Skeletal muscle tissue (tissue), 4 donors: Measurements from ENCODE around the gene RAB8B. TPM values are rescaled to one million over a fixed set of nuclear protein-coding genes. Genes with fewer than 3 reads are reported as not detected.

Source experiments
- H3K27ac ChIP-seq: one replicate; pipeline ENCODE4 v1.7.0; 2013; ENCODE audit warnings: mild to moderate bottlenecking, low read depth, low read length, inconsistent platforms
- H3K27me3 ChIP-seq, 3 donors: one replicate each; pipeline ENCODE4 v1.7.0; 2013; ENCODE audit warnings: low read length in 3 of 3; ENCODE audit not compliant: control insufficient read depth in 3 of 3, insufficient read depth in 3 of 3
- H3K36me3 ChIP-seq, 3 donors: one replicate each; pipeline ENCODE4 v1.7.0; 2013; ENCODE audit warnings: low read length in 3 of 3; ENCODE audit not compliant: control insufficient read depth in 3 of 3, insufficient read depth in 3 of 3
- H3K4me1 ChIP-seq, 3 donors: one replicate each; pipeline ENCODE4 v1.7.0; 2013; ENCODE audit warnings: low read length in 3 of 3, mild to moderate bottlenecking in 3 of 3; ENCODE audit not compliant: control insufficient read depth in 3 of 3, insufficient read depth in 3 of 3
- H3K4me3 ChIP-seq, 3 donors: one replicate each; pipeline ENCODE4 v1.7.0; 2013; ENCODE audit warnings: low read length in 3 of 3
- H3K9ac ChIP-seq, 3 donors: one replicate each; pipeline ENCODE4 v1.7.0; 2013; ENCODE audit warnings: low read length in 3 of 3, mild to moderate bottlenecking in 3 of 3, moderate library complexity in 2 of 3, low read depth in 1 of 3
- H3K9me3 ChIP-seq, 3 donors: one replicate each; pipeline ENCODE4 v1.7.0; 2013; ENCODE audit warnings: low read length in 3 of 3; ENCODE audit not compliant: control insufficient read depth in 3 of 3
- total RNA-seq: library from RNA; depleted of rRNA; stranded (reverse); fragments of >200 nt; gene quantifications from one replicate; pipeline ENCODE4 v1.2.3, GENCODE V29; 2014
- donor health status: Osteomylitis.

The RAB8B gene
- total RNA-seq, 1 donor from 2014 or later: 26.6 TPM

GRCh38 chr15:63180746-63181145, 8.7 kb upstream of the RAB8B start:
- peaks cover 0 to 2% (median 0%) of the 10 kb centered on the region in 3 donors for H3K27me3 ChIP-seq
- H3K9ac ChIP-seq: no peak overlapping the region
- H3K9me3 ChIP-seq: no peaks in the 10 kb centered on the region
- H3K36me3 ChIP-seq: no peaks in the 10 kb centered on the region
- H3K4me3 ChIP-seq: no peak overlapping the region
- H3K4me1 ChIP-seq: no peaks in the 10 kb centered on the region
- no peak overlapping the region for H3K27ac ChIP-seq

DNA sequence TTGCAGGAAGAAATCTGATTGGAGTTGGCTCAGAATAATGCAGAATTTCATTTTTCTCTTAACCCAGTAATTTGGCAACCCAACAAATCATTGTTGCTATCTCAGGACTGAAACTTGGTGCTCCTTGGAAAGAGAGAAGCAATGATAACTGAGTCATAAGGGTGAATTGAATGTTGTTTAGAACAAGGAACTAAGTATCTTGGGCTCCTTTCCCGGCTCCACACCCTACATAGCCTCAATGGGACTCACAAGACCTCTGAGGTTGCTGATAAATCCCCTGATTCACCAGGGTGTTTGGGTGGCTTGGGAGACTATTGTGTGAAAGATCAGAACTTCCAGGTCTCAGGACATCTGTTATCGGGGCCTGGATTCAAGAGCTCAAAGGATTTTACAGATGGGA, 7.8 kb upstream of the RAB8B start:
- Histone ChIP-seq H3K9ac (no peak overlapping the region), H3K9me3 (no peaks in the 10 kb centered on the region), H3K27me3 (peaks cover 0 to 2% (median 0%) of the 10 kb centered on the region in 3 donors), H3K27ac (no peak overlapping the region), H3K4me3 (no peak overlapping the region), H3K4me1 (no peaks in the 10 kb centered on the region), H3K36me3 (no peaks in the 10 kb centered on the region)

GRCh38 chr15:63185206-63185605, 4.2 kb upstream of the RAB8B start:
- Histone ChIP-seq H3K27me3 (no peaks in the 10 kb centered on the region), H3K36me3 (no peaks in the 10 kb centered on the region), H3K27ac (no peak overlapping the region), H3K9ac (no peak overlapping the region), H3K4me3 (no peak overlapping the region), H3K4me1 (peaks cover 5 to 10% (median 7%) of the 10 kb centered on the region in 3 donors), H3K9me3 (no peaks in the 10 kb centered on the region)

DNA sequence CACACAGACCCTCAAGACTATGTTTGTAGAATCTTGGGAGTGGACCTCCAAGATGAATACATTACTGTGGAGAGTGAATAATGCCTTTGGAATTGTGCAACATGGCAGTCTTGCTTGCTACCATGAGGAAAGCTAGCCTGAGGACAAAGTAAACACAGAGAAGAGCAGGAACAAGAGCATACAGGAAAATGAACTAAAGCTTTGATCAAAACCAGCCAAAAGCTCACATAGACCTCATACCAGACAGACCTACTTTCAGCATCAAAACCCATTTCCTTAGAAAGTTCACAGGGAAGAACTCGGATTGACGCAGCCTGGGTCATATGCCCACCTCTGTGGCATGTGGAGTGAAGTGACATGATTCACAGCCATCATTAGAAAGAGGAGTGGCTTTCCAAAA, 3.3 kb upstream of the RAB8B start:
- no peak overlapping the region for H3K27ac ChIP-seq

GRCh38 chr15:63187589-63188226, 1.7 kb upstream of the RAB8B start:
- Histone ChIP-seq H3K9me3 (no peaks in the 10 kb centered on the region), H3K36me3 (no peaks in the 10 kb centered on the region), H3K27me3 (no peaks in the 10 kb centered on the region), H3K27ac (no peak overlapping the region), H3K4me1 (peaks cover 11 to 20% (median 11%) of the 10 kb centered on the region in 3 donors), H3K4me3 (no peak overlapping the region), H3K9ac (no peak overlapping the region)

More for the DNA sequence above, 3.3 kb upstream of the RAB8B start:
- no peaks in the 10 kb centered on the region for H3K36me3 ChIP-seq
- H3K4me3 ChIP-seq: no peak overlapping the region
- H3K4me1 ChIP-seq: peaks cover 11 to 17% (median 11%) of the 10 kb centered on the region in 3 donors
- no peaks in the 10 kb centered on the region for H3K27me3 ChIP-seq
- no peak overlapping the region for H3K9ac ChIP-seq
- no peaks in the 10 kb centered on the region for H3K9me3 ChIP-seq

GRCh38 chr15:63188247-63188925, 1.0 kb upstream of the RAB8B start:
- H3K9ac ChIP-seq: peak overlapping the region; percentile 69 to 75 (median 70)
- no peaks in the 10 kb centered on the region for H3K27me3 ChIP-seq
- peaks cover 11 to 20% (median 11%) of the 10 kb centered on the region in 3 donors for H3K4me1 ChIP-seq
- H3K9me3 ChIP-seq: no peaks in the 10 kb centered on the region
- H3K4me3 ChIP-seq: peak overlapping the region; percentile 82 to 88 (median 83)
- H3K27ac ChIP-seq: peak overlapping the region; percentile 20
- H3K36me3 ChIP-seq: no peaks in the 10 kb centered on the region

DNA sequence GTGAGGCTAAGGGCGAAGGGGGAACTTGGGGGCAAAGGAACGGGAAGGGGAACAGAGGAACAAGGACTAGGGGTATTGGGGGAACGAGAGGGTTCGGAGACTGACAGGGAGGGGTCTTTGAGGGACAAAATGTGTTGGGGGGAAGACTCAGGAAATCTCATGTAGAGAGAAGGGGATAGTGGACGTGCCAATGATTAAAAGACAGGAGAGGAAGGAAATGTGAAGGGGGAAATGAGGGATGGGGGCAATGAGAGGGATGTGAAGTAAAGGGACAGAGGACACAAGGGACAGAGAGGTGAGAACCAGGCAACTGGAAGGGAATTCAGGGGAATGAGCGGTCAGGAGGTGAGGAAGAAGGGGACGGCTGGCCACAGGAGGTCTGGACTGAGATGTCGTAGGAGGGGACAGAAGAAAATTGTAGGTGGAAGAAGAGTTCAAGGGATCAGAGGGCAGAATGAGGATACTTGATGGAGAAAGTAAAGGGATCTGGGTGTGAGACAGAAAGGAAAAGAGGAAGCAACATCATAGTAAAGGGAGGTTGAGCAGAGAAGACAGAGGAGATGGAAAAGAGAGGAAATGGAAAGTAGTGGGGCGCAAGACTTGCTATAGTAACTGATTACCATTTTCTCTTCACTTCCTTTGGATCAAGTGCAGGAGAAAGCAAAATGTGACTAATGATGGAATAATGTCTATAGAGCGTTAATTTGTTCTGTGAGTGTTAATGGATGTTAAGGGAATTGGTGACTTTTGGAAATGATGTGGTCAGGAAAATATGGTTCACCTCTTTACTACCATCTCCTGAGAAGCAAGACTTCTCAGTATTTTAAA, 749 bp downstream of the RAB8B start:
- Histone ChIP-seq H3K36me3 (no peaks in the 10 kb centered on the region), H3K9ac (peak overlapping the region; percentile 77 to 80 (median 77)), H3K27me3 (no peaks in the 10 kb centered on the region), H3K9me3 (no peaks in the 10 kb centered on the region), H3K4me3 (peak overlapping the region; percentile 77 to 88 (median 83)), H3K4me1 (peaks cover 11 to 20% (median 11%) of the 10 kb centered on the region in 3 donors), H3K27ac (peak overlapping the region; percentile 82)

GRCh38 chr15:63190769-63191649, 1.6 kb downstream of the RAB8B start:
- H3K9ac ChIP-seq: peak overlapping the region in 1 of 3 donors; percentile 11
- peaks cover 11 to 20% (median 14%) of the 10 kb centered on the region in 3 donors for H3K4me1 ChIP-seq
- H3K27ac ChIP-seq: no peak overlapping the region
- H3K9me3 ChIP-seq: no peaks in the 10 kb centered on the region
- H3K36me3 ChIP-seq: no peaks in the 10 kb centered on the region
- no peaks in the 10 kb centered on the region for H3K27me3 ChIP-seq
- peak overlapping the region; percentile 77 to 88 (median 83) for H3K4me3 ChIP-seq

GRCh38 chr15:63191895-63192618, 2.7 kb downstream of the RAB8B start:
- H3K4me3 ChIP-seq: no peak overlapping the region
- H3K27ac ChIP-seq: no peak overlapping the region
- no peaks in the 10 kb centered on the region for H3K9me3 ChIP-seq
- H3K9ac ChIP-seq: no peak overlapping the region
- H3K36me3 ChIP-seq: no peaks in the 10 kb centered on the region
- peaks cover 11 to 20% (median 15%) of the 10 kb centered on the region in 3 donors for H3K4me1 ChIP-seq
- no peaks in the 10 kb centered on the region for H3K27me3 ChIP-seq
